Hepatocyte (in vitro differentiated cells): ENCODE measurements around the gene FMOD. TPM values are rescaled to one million over a fixed set of nuclear protein-coding genes. Genes with fewer than 3 reads are reported as not detected.

Experiments
- DNase-seq: peaks from one replicate; pipeline ENCODE4 v3.0.0-alpha.2; 2016; ENCODE audit warnings: low spot score
- H2AFZ ChIP-seq: fragments of 200-600 bp; sonication (generic); 2 replicates; pipeline ENCODE4 v1.6.0; 2016; ENCODE audit warnings: antibody characterized with exemption, mild to moderate bottlenecking
- H3K27ac ChIP-seq: fragments of 200-600 bp; sonication (generic); 2 replicates; pipeline ENCODE4 v1.5.1; 2016; ENCODE audit warnings: mild to moderate bottlenecking
- H3K27me3 ChIP-seq: fragments of 200-600 bp; sonication (generic); 2 replicates; pipeline ENCODE4 v1.6.1; 2016
- H3K36me3 ChIP-seq: fragments of 200-600 bp; sonication (generic); replicated peaks from 2 replicates; pipeline ENCODE4 v1.5.1; 2016; ENCODE audit warnings: low read depth; ENCODE audit not compliant: insufficient read depth
- H3K4me1 ChIP-seq: fragments of 200-600 bp; sonication (generic); 2 replicates; pipeline ENCODE4 v1.5.1; 2016; ENCODE audit warnings: mild to moderate bottlenecking, moderate library complexity; ENCODE audit not compliant: insufficient read depth
- H3K4me2 ChIP-seq: fragments of 200-600 bp; sonication (generic); 2 replicates; pipeline ENCODE4 v1.6.0; 2016
- H3K4me3 ChIP-seq: fragments of 200-600 bp; sonication (generic); 2 replicates; pipeline ENCODE4 v1.5.1; 2016; ENCODE audit warnings: mild to moderate bottlenecking
- H3K79me2 ChIP-seq: fragments of 200-600 bp; sonication (generic); 2 replicates; pipeline ENCODE4 v1.6.0; 2017; ENCODE audit warnings: mild to moderate bottlenecking
- H3K9me2 ChIP-seq: fragments of 200-600 bp; sonication (generic); replicated peaks from 2 replicates; pipeline ENCODE4 v1.6.0; 2017; ENCODE audit warnings: mild to moderate bottlenecking; ENCODE audit not compliant: insufficient read depth
- H3K9me3 ChIP-seq: fragments of 200-600 bp; sonication (generic); 2 replicates; pipeline ENCODE4 v1.5.1; 2016; ENCODE audit warnings: low read depth, mild to moderate bottlenecking
- H4K20me1 ChIP-seq: fragments of 200-600 bp; sonication (generic); 2 replicates; pipeline ENCODE4 v1.6.0; 2016; ENCODE audit warnings: mild to moderate bottlenecking; ENCODE audit not compliant: insufficient read depth, poor library complexity, severe bottlenecking
- EZH2 ChIP-seq: fragments of 200-600 bp; sonication (generic); IDR thresholded peaks from 2 replicates; pipeline ENCODE4 v1.6.1; 2016; ENCODE audit warnings: antibody characterized with exemption, mild to moderate bottlenecking, borderline replicate concordance
- EZH2phosphoT487 ChIP-seq: fragments of 200-600 bp; sonication (generic); IDR thresholded peaks from one replicate; pipeline ENCODE4 v1.6.1; 2018; ENCODE audit warnings: antibody characterized with exemption, mild to moderate bottlenecking, low read depth, moderate library complexity; ENCODE audit not compliant: unreplicated experiment, severe bottlenecking
- WGBS: methylation state at CpG from one replicate; pipeline ENCODE4 v1.1.6; 2016; ENCODE audit warnings: low lambda C conversion rate; ENCODE audit errors: missing lambda C conversion rate; 5-methylcytosine and 5-hydroxymethylcytosine counted together
- polyA plus RNA-seq: library from polyadenylated mRNA; unstranded; fragments of >200 nt; fragmentation: Nextera tagmentation; extraction: Ambion mirVana; gene quantifications from 2 replicates; pipeline ENCODE4 v1.2.1, GENCODE V29; 2016
- total RNA-seq: library from RNA; depleted of rRNA; stranded (reverse); fragments of >200 nt; gene quantifications from 2 replicates; pipeline ENCODE4 v1.2.3, GENCODE V29; 2014
- TF ChIP-seq, protein P1 (sequence below): fragments of 200-600 bp; sonication (generic); IDR thresholded peaks from 2 replicates; pipeline ENCODE4 v1.5.1; 2016; ENCODE audit warnings: antibody characterized with exemption, mild to moderate bottlenecking; ENCODE audit not compliant: poor library complexity

FMOD gene
- total and polyA plus RNA-seq, 2 experiments from 2014 or later = 118 to 161 TPM

DNA sequence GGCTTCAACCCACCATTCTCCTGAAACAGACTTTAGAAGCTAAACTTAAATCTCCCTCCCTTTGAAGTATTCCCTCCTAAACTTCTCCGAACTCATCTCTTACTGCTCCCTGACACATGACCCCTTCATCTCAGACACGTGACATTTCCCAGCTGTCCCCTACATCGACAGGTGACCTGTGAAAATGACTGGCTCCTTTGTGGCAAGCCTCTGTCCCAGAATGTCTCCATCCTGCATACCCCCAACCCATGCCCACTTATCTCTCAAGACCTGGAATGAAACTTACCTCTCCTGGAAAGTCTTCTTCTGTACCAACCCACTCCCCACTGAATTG, 4.2 kb downstream of the FMOD start:
- 77% methylated on average over 3 of the region's 3 CpGs for WGBS
- no peak for DNase-seq
- Histone ChIP-seq H3K4me1 (peaks cover 22% of the 10 kb centered on the region), H3K79me2 (peaks cover 14% of the 10 kb centered on the region), H4K20me1 (no peaks in the 10 kb centered on the region), H3K4me2 (peak overlapping the region; percentile 5), H3K9me2 (no peaks in the 10 kb centered on the region), H3K9me3 (no peaks in the 10 kb centered on the region), H3K27me3 (no peaks in the 10 kb centered on the region), H2AFZ (no peak overlapping the region), H3K4me3 (no peak overlapping the region), H3K27ac (no peak overlapping the region), H3K36me3 (no peaks in the 10 kb centered on the region)
- no peak for TF ChIP-seq EZH2
- TF ChIP-seq, protein P1, sequence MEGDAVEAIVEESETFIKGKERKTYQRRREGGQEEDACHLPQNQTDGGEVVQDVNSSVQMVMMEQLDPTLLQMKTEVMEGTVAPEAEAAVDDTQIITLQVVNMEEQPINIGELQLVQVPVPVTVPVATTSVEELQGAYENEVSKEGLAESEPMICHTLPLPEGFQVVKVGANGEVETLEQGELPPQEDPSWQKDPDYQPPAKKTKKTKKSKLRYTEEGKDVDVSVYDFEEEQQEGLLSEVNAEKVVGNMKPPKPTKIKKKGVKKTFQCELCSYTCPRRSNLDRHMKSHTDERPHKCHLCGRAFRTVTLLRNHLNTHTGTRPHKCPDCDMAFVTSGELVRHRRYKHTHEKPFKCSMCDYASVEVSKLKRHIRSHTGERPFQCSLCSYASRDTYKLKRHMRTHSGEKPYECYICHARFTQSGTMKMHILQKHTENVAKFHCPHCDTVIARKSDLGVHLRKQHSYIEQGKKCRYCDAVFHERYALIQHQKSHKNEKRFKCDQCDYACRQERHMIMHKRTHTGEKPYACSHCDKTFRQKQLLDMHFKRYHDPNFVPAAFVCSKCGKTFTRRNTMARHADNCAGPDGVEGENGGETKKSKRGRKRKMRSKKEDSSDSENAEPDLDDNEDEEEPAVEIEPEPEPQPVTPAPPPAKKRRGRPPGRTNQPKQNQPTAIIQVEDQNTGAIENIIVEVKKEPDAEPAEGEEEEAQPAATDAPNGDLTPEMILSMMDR = no peak
- no peak for TF ChIP-seq EZH2phosphoT487

DNA sequence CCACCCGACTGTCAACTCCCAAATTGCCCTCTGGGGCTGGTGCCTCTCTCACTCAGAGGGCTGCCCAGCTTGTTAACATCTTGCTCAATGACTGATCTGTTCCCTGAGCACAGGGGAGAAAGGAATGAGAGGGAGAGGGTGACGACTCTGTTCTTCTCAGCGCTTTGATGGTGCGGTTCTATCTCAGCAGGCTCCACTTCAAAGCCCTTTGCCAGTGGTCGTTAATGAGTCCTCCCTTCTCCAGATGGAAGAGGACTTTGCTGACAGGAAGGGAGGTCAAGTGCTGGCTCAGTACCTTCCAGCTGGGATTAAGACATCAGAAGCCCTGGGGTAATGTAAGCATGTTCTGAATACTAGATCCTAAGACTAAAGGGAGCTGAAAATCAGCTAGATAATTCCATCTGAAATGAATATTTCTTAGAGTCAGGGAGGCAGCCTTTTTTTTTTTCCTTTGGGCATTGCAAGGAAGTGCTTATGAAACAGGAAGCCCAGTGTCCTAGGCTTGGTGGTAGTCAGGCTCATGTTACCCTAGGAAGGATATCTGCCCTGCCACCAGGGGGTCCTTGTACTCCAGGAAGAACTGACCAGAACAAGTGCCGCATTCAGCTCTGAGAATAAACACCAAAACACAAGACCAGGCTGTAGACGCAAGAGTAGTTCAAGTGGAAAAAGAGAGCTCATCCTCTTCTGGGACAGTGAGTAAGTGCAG, 4.7 kb downstream of the FMOD start:
- TF ChIP-seq, protein P1 = peak; percentile 20
- no peak for TF ChIP-seq EZH2
- no peak overlapping the region for H3K27ac ChIP-seq

DNA sequence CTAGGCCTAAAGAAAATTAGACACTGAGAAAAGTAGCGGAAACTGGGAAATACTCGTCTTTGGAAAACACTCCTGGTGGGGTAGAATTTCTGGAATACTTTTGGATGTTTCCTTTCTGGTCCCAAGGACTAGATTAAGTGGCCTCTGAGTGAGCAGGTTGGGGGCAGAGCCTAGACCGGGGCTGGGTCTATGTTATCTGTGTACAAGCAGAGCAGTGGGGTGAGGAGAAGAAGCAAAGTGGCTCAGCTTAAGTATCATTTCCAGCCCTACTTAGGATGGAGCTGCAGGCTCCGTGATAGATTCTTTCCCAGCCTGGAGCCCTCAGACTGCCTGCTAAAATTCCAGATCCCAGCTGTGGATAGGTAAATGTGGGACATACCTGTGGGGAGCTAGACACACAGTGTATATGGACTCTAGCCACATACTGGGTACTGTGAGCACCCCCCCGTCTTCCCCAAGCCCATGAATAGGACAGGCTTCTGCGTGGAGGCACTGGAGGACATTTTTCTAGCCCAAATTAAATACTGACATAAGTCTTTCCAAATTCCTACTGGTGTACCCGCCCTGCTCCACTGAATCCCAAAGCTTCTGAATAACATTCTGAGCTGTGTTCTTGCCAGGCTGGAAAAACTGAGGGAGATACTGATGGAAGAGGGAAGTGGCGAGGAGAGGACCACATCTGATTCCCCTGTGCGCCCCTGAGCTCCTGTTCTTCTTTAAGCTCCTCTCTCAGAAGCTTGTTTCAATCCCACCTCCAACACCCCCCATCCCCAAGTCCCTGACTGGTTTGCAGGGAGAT, 6.8 kb downstream of the FMOD start:
- DNase-seq = no peak
- Histone ChIP-seq H3K36me3 (no peaks in the 10 kb centered on the region), H3K4me3 (no peak overlapping the region), H3K4me1 (peaks cover 6% of the 10 kb centered on the region), H3K79me2 (peaks cover 7% of the 10 kb centered on the region), H3K9me2 (no peaks in the 10 kb centered on the region), H3K9me3 (no peaks in the 10 kb centered on the region), H3K4me2 (no peak overlapping the region), H2AFZ (no peak overlapping the region), H4K20me1 (no peaks in the 10 kb centered on the region), H3K27ac (no peak overlapping the region), H3K27me3 (no peaks in the 10 kb centered on the region)
- WGBS = 88% methylated on average over 9 of the region's 9 CpGs
- TF ChIP-seq EZH2phosphoT487 (no peak), EZH2 (no peak)
- TF ChIP-seq, protein P1 = no peak

More for the DNA sequence above, 4.7 kb downstream of the FMOD start:
- WGBS = 44% methylated on average over 7 of the region's 7 CpGs
- no peak overlapping the region for H3K4me2 ChIP-seq
- H3K79me2 ChIP-seq = peaks cover 14% of the 10 kb centered on the region
- H3K9me3 ChIP-seq = no peaks in the 10 kb centered on the region
- no peaks in the 10 kb centered on the region for H3K36me3 ChIP-seq
- H3K4me3 ChIP-seq = no peak overlapping the region
- H3K4me1 ChIP-seq = peaks cover 16% of the 10 kb centered on the region
- H2AFZ ChIP-seq = no peak overlapping the region
- no peak for DNase-seq
- H3K9me2 ChIP-seq = no peaks in the 10 kb centered on the region
- H3K27me3 ChIP-seq = no peaks in the 10 kb centered on the region
- H4K20me1 ChIP-seq = no peaks in the 10 kb centered on the region
